NCI-H1092 (cell line): ENCODE data around the gene MBNL2.
A peak's percentile ranks its signal among the peaks of the same experiment; 100 is the strongest.

ENCODE experiments used
- DNase-seq: peaks from one replicate; lab custom pipeline; 2025; lab: John Stamatoyannopoulos, UW

MBNL2 gene

DNA sequence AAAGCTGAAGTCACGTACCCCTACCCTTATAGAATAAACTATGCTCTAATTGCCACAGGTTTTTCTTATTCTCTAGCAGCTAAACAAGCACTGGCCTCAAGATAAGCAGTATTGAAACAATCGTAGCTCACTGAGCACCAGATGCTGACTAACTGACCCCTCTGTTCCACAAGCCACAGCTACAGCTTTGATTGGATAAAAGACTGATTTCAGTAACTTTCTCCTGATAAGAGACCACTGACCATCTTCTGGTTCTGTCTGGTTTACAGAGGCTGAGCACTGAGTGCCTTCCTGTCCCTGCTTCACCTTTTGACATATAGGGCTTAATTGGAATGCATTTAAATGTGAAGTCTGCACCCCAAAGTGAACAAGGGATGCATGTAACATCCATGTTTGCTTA is 203.5 kb downstream of the MBNL2 start:
- no peak for DNase-seq

DNA sequence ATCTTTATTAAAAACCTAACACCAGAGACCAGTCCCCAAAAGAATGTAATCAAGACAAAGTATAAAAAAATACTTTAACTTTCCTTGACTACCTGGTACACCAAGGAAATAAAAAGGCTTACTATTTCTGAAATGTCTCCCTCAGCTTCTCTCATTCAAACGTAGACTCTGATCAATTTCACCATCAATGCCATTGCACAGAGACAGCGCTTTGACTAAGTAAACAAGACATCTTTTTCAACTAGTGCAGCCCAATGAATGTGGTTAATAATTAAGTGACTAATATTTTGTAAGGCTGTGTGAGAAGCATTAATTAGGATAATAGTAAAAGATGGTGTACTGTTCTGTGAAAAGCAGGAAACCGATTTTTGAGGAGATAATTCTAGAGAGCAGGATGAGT is 204.6 kb downstream of the MBNL2 start:
- DNase-seq: no peak

DNA sequence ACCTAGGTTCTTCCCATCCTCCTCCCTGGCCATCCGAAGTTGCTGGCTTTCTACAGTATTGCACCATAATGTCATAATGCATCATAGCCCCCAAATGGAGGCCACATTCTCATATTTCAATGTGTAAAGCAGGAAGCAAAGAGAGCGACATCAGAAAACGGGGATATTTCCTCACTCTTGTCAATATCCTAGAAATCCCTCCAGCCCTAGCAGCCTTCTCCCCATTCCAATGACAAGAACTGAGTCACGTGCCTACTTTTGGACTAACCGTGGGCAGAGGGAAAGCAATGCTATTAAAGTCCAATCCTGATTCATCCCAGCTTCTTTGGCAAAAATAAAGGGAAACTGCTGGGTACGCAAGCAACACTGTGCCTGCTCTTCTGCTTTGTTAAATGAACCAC is 207.5 kb downstream of the MBNL2 start:
- DNase-seq: no peak

DNA sequence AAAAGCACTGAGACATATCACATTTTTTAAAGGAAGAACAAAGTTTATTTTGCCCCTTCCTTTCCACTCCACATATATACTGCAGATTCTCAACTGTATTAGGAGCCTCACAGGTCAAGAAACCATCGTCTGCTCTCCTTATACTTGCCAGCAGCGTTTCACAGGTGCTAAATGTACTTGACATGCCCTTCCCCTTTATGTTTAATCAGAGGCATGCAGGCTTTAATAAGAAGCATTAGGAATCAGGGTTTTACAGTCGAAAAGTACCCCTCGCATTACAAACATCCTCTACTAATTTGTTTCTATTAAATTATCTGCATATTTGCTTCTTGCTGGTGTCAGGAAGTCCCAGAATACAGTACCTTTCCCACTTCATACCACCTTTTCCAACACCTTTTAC is 208.2 kb downstream of the MBNL2 start:
- no peak for DNase-seq

DNA sequence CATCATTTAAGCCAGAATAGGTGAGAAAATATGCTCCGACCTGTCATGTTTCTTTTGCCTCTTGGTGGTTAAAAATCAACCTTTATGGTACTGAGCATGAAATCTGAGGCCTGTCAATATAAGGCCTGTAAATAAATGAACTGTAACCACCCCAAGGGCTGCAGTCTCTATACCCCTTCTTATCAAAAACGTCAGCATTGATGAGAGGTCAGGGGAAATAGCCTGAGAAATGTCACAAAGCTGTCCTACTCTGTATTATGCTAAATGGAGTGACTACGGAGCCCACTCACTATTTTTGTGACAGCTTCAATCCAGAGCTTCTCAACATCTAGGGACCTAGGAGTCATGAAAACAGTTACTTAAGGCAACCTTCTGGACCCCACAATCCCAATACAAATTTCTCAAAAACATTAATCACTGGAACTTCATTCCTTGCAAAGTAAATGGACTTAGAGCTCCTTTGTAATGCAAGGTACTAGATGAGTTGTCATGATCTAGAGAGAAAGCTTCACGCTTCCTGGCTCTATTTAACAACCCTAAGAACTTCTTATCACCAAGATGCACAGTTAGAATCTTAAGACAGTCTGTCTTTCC is 209.1 kb downstream of the MBNL2 start:
- no peak for DNase-seq

DNA sequence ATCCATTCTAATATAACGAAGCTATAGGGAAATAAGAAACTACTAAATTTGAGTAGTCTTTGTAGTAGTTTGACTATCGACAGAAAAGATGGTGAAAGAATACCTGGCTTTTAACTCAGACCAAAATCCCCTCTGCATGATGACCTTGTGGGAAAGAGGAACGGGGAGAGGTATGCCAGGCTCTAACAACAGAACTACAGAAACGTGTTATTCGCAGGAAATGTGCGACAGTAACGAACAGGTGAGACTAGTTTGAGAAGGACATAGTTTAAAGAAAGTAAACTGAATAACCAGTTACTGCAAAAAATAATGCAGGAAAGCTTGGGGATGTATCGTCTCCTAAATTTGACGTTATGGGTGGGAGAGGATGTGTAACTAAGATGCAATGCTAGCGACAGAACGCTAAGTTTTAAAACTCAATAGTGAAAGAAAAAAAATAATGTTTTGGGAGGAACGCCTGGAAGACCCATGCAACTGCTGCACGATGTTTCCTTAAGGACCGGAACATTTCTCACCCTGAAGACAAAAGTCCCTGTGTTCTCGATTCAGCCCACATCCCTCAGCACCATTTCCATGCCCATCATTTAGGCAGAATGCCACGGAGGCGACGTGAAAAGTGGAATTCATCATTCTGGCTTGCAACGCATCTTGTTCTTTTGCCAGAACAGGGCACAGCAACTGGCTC is 210.2 kb downstream of the MBNL2 start:
- DNase-seq: no peak

DNA sequence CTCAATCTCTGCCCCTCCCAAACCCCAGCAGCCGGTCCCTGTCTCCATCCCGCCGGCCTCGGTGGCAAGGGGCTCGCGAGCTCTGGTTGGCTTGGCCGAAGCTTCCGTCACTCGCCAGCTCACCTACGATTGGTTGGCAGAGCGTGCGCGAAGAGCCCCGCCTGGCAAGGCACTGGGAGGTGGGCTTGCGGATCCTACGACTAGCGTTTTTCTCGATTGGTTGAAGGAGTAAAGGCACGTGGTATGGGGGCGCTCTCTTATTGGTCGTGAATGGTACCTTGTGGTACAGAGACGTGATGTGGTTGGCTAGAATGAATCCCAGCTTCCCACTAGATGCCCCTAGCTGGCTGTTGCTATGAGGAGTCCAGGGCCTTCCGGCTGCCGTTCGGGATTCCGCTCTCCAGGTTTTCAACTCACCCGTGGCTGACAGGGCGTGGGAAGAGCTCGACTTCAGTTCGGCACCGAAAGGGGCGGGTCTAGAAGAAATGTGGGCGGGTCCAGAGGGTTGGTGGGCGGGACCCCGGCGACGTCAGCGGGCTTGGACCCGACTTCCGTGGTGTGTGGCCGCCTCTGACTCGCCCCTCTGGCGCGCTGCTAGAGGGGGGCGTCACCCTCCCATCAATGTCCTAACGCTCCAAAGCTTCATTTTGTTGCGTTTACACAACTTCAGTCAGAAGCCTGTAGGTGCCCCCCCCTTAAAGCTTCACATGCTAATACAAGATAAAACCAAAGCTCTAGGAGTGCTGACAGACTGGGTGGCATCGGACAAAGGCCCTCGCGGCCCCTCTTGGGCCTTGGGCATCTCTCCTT is 211.0 kb downstream of the MBNL2 start:
- peak; percentile 100 for DNase-seq

DNA sequence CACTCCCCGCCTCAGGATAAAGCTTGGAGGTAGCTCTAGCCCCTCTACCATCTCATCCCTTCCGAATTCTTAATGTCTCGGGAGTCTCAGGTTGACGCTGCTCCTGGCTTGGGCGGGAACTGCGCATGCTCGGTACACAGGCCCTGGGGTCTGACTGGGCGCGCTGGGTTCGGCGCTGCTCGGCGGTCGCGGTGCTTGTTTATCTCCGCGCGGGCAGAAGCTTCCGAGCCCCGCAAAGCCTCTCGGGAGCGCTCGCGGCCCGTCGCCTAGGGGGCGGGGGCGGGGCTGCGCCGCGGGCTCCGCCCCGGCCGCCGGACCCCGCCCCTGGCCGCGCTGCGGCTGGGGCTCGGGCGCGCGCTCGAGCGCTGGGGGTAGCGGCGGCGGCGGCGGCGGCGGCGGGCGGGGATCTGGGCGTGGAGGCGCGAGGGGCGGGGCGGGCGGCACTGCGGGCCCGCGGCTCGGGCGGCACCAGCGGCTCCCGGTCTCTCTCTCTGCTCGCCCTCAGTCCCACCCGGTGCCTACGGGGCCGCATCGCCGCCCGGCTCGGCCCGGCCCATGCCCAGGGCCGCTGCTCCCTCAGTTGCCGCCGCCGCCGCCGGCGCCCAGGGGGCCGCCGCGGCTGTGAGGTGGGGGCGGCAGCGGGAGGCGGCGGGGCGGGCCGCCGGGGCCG is 211.7 kb downstream of the MBNL2 start, which contains the start of gene RAP2A:
Gene RAP2A, plus strand, starts transcription at position 443 of the 670 bp plus-strand sequence. CDS start 302 bp downstream, outside the sequence.
- peak; percentile 95 for DNase-seq

DNA sequence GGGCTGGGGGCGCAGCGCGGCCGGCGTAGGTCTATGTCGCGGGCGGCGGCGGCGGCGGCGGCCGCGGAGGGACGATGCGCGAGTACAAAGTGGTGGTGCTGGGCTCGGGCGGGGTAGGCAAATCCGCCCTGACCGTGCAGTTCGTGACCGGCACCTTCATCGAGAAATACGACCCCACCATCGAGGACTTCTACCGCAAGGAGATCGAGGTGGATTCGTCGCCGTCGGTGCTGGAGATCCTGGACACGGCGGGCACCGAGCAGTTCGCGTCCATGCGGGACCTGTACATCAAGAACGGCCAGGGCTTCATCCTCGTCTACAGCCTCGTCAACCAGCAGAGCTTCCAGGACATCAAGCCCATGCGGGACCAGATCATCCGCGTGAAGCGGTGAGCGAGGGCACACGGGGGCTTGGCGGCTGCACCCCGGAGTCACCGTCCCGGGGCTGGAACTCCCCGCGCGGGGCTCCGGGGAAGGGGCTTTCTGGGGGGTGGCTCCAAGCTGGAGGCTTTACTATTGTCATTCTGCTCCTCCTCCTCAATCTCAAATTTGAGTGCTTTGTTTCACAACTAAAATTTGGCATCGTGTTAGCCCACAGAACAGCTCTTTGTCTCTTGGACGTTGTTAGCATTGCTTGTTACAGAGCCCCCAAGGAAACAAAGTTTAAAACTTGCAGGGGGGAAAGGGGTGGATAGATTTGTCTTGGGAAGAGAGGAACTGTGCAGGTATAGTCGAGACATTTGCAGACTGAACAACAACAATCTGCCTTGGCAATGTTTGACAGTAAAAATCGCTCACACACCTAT is 212.5 kb downstream of the MBNL2 start:
- DNase-seq: no peak

DNA sequence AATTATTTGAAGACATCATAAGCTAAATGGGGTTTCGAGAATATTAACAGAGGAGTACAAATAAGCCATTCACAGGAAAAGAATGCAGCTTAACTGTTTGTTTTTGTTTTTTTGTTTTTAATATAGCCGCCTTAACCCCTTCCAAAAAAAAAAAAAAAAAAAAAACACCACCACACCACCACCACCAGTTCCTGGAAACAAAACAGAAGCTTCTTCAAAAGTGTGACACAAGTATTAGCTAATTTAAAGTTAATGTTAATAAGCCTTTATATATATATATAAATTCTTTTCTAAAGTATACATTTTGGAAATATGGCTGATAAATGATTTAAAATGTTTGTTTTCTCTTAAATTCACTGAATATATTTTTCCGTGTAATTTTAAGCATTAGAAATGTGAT is 213.2 kb downstream of the MBNL2 start:
- no peak for DNase-seq

DNA sequence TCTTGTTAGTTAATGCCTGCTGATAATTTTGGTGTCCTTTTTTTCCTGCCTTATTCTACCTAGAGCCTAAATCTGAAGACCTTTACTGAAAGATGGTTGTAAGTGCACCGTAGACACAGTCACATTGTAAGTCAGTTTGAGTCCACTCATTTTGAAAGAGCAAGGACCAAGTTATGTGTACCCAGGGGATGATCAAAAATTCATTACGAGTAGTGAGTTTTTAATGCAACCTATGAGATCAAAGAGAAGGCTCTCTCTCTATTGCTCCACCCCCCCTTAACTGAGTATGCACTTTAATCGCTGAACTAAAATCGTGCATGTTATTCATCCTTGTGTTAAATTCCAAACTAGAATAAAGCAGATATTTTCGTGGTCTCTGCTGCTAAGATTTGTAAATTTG is 213.7 kb downstream of the MBNL2 start:
- DNase-seq: no peak

DNA sequence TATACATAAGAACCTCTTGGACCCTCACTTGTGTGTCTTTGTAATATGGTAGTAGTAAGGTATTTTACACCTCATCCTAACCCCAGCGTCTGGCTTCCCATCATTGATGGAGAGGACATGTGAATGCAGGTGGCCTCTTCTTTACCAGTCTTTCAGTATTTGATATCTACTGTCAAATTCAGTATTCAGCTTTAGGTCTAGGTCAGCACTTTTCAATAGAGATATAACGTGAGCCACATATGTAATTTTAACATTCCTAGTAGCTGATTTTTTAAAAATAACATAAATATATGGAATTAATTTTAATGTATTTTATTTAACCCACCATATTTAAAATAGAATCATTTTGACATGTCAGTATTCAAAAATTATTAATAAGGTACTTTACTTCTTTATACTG is 214.7 kb downstream of the MBNL2 start:
- DNase-seq: no peak

DNA sequence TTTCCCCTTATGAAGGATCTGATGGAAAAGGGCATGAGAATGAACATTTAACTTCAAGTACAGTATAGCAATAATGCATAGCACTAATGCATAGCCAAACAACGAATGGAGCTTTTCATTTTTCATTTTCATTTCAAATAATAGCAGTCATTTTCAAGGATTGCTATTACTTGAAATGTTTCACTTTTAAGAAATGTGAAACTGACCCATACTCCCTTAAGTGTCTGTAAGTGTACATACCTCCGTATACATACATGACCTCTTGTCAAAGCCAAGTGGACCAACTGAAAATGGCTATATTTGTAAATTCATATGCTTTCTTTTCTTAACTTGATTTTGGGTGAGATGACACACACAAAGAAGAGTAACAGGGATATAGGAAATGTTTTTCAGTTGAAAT is 215.6 kb downstream of the MBNL2 start:
- no peak for DNase-seq

DNA sequence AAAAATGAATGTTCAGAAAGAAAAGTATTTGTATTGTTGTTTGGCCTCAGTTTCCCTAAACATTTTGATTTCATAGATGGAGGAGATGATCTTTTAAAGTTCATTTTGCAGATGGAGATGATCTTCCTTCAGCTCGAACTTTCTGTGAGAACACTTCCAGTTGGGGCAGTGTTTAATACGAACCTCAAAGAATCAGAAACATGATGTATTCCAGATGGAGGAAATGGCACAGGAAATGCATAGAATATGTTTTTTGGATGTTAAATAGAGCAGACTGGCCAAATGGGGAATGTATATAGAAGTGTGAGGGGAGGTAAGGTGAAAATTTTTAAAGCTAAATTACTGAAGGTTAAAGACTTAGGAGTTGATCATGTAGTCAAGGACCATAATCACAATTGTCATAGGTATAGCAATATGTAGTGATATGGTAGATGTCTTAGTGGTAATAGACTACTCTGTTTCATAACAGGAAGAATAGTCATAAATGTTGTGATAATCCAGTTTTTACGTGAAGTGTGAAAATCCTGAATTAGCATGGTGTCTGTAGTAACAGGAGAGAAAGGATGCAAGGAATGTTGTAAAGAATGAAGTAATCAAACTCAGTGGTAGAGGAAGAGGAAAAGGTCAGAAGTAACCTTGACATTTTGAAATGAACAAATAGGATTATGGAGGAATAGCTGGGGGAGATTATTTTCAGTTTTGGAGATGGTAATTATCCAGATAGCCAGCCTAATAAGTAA is 216.9 kb downstream of the MBNL2 start:
- no peak for DNase-seq

DNA sequence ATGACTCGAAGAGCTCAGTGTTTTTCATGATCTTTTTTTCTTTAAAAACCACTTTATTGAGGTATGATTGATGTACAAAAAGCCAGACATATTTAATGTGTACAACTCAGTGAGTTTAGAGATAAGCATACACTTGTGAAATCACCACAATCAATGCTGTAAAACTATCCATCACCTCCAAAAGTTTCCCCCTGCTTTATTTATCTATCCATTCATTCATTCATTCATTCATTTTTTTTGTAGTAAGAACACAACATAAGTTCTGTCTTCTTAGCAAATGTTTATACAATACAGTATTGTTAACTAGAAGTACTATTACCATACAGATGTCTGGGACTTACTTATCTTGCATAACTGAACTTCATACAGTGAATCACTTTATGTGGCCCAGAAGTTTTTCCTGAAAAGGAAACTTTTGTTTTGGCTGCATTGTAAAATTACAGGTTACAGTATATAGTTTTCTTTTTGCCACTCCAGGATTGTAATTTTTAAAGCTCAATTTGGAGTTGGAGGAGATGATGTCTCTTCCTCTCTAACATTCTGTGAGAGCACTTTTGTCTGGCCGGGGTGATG is 218.6 kb downstream of the MBNL2 start:
- no peak for DNase-seq

DNA sequence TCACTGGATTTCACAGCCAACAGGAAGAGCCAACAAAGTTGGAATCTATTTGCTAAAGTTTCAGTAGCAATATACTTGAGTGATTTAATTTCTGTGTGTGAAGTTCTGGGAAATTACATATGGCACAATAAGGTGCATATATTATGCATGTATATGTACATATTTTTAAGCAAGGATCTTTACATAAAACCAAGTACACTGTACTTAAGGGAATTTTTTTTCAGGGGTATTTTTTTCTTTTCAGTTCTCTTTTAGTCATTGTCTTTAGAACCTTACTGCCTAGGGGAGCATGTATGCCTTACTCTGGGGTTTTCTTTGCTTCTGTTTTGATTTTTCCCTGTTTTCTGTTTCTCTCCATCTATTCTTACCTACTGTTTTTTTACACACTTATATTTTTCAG is 219.2 kb downstream of the MBNL2 start:
- no peak for DNase-seq
